ENCODE results near the gene CHRNA7.
"Not testable (repeated sequence)": the region's sequence is repeated elsewhere in the genome, so short reads cannot be mapped to it uniquely, and the experiment has no call there.

DNA sequence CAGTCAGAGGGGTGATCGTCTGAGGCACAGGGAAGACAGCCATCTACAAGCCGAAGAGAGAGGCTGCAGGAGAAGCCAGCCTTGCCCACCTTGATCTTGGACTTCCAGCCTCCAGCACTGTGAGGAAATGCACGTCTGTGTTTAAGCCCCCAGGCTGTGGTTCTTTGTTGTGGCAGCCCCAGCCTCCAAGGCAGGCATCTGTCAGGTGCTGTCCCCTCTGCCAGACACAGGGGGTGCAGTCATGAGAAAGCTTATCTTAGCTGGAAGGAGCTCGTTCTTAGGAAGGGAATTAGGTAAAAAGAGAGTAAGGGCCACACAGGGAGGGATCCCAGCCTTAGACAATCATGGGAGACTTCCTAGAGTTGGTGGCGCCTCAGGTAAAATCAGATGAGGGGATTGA, 150.3 kb downstream of the CHRNA7 start:
- TF ChIP-seq CTCF (conservative IDR thresholded peaks at IDR 0.05; ENCODE audit: low read length); EZH2phosphoT487 (IDR thresholded peaks at IDR 0.05; ENCODE audit: borderline replicate concordance): not testable (repeated sequence)
